ENCODE results near the gene SLC5A11. TPM values are rescaled to one million over a fixed set of nuclear protein-coding genes. Genes with fewer than 3 reads are reported as not detected.

SLC5A11 gene
- total RNA-seq, 1 experiment from 2014 or later: 0.22 TPM

DNA sequence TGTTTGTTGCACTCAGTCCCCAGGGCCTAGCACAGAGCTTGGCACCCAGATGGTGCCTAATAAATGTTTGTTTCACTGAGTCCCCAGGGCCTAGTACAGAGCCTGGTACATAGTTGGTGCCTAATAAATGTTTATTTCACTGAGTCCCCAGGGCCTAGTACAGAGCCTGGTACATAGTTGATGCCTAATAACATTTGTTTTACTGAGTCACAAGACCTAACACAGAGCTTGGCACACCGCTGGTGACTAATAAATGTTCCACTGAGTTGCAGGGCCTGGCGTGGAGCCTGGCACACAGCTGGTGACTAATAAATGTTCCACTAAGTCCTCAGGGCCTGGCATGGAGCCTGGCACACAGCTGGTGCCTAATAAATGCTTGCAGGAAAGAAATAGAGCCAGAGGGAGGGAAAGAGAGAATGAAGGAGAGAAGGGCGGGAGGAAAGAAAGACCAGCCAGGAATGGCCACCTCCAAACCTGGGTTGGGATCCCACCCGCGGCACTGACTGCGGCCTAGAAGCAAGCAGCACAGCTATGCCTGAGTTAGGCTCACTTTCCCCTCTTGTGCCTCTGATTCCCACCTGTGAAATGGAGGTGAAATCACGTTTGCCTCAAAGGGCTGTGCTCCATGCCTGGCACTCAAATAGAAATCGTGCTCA lies 7.5 kb downstream of the SLC5A11 start:
- Histone ChIP-seq H3K14ac (ENCODE audit: insufficient read depth, low read length) (no peak overlapping the region), H3T11ph (ENCODE audit: low read length) (no peak overlapping the region), H2BK15ac (ENCODE audit: low read depth, low read length) (no peak overlapping the region), H3K9ac (ENCODE audit: extremely low read depth, insufficient read length, low read length) (no peak overlapping the region), H2BK12ac (ENCODE audit: insufficient read length, low read depth, low read length) (no peak overlapping the region), H3K18ac (ENCODE audit: insufficient read length, low read depth, low read length) (no peak overlapping the region), H3K56ac (ENCODE audit: insufficient read length, low read depth, low read length) (no peak overlapping the region), H3K27me3 (ENCODE audit: insufficient read depth, low read length) (no peaks in the 10 kb centered on the region), H4K5ac (ENCODE audit: insufficient read length, low read depth, low read length) (no peak overlapping the region), H3K4me1 (ENCODE audit: insufficient read depth, low read length) (no peaks in the 10 kb centered on the region), H3K79me2 (ENCODE audit: insufficient read depth, low read length) (no peaks in the 10 kb centered on the region), H2AK5ac (ENCODE audit: insufficient read length, low read length) (no peak overlapping the region), H2BK20ac (ENCODE audit: low read depth, low read length, poor library complexity, severe bottlenecking) (no peak overlapping the region), H4K8ac (replicated peaks; ENCODE audit: insufficient read length, low read depth, low read length) (no peak overlapping the region), H2BK120ac (ENCODE audit: low read depth, low read length, poor library complexity, severe bottlenecking) (no peak overlapping the region), H2BK5ac (ENCODE audit: insufficient read length, low read length) (no peak overlapping the region), H3K4ac (ENCODE audit: low read depth, low read length) (no peak overlapping the region), H3K27ac (ENCODE audit: insufficient read length, low read depth, low read length) (no peak overlapping the region), H3K79me1 (ENCODE audit: insufficient read depth, low read depth, low read length, poor library complexity, severe bottlenecking) (no peaks in the 10 kb centered on the region), H3K23me2 (ENCODE audit: insufficient read length, low read depth, low read length, poor library complexity, severe bottlenecking) (no peaks in the 10 kb centered on the region), H4K91ac (ENCODE audit: insufficient read length, low read depth, low read length) (no peak overlapping the region), H3K9me3 (ENCODE audit: control insufficient read depth, low read depth, low read length) (no peaks in the 10 kb centered on the region), H4K20me1 (ENCODE audit: control insufficient read depth, insufficient read depth, insufficient read length) (peaks cover 3% of the 10 kb centered on the region), H2AFZ (ENCODE audit: low read length) (no peak overlapping the region), H3K4me2 (ENCODE audit: insufficient read depth, insufficient read length, low read length) (no peak overlapping the region), H3K23ac (ENCODE audit: insufficient read length, low read depth, low read length) (no peak overlapping the region)
- TF ChIP-seq CTCF (conservative IDR thresholded peaks at IDR 0.05): no peak
- Mint-ChIP-seq H3K27me3 (ENCODE audit: low read depth) (no peaks in the 10 kb centered on the region), H3K4me3 (no peak overlapping the region), H3K4me1 (peaks cover 2 to 9% of the 10 kb centered on the region in 2 experiments; a peak in 2 of 4 replicates), H3K27ac (no peak overlapping the region), H3K9me3 (no peaks in the 10 kb centered on the region), H3K36me3 (ENCODE audit: insufficient read depth in 1 of 3, low read depth in 3 of 3) (no peaks in the 10 kb centered on the region)
- DNase-seq: no peak
- no CpG with 5 or more reads among the region's 8 CpGs for WGBS (ENCODE audit: extremely low coverage, insufficient read length, low lambda C conversion rate)

All from H9 (cell line).